DOHH2 (cell line): ENCODE measurements around the gene SGPP1.

Experiments
- CTCF ChIP-seq: fragments of 200-600 bp; sonication (generic); IDR thresholded peaks from one replicate; pipeline ENCODE4 v1.5.1; 2014; ENCODE audit warnings: antibody characterized with exemption, mild to moderate bottlenecking, low read depth, low read length; ENCODE audit not compliant: poor library complexity, severe bottlenecking
- EZH2phosphoT487 ChIP-seq: fragments of 200-600 bp; sonication (generic); IDR thresholded peaks from 2 replicates; pipeline ENCODE4 v1.6.1; 2017; ENCODE audit warnings: borderline replicate concordance, mild to moderate bottlenecking, antibody characterized with exemption, low read length, moderate library complexity, mixed read lengths

GRCh38 chr14:63689132-63689531 lies 38.7 kb downstream of the SGPP1 start:
- TF ChIP-seq CTCF (no peak), EZH2phosphoT487 (no peak)
